AG04450 (cell line): ENCODE measurements around the gene CYREN. TPM values are rescaled to one million over a fixed set of nuclear protein-coding genes. Genes with fewer than 3 reads are reported as not detected.

Source experiments
- CTCF ChIA-PET: fragments of 300-600, 350-600 bp; formaldehyde crosslinking; extraction: SDS; loops from one replicate; lab custom pipeline; 2022; ENCODE audit warnings: antibody characterized with exemption, inconsistent platforms; lab: Charles Lee
- POLR2A ChIA-PET: fragments of 350-600 bp; formaldehyde crosslinking; extraction: SDS; loops from one replicate; lab custom pipeline; 2021; ENCODE audit warnings: antibody characterized with exemption, inconsistent platforms; lab: Yijun Ruan, JAX
- DNase-seq: peaks from one replicate; pipeline ENCODE4 v3.0.0-alpha.2; 2011; ENCODE audit warnings: low read depth, low spot score
- H3K27ac ChIP-seq: one replicate; pipeline ENCODE4 v1.5.1; 2012; ENCODE audit warnings: low read depth, low read length, control low read depth
- H3K27me3 ChIP-seq: one replicate; pipeline ENCODE4 v1.6.0; 2012; ENCODE audit warnings: low read length; ENCODE audit not compliant: control insufficient read depth, insufficient read depth
- H3K4me3 ChIP-seq: 2 replicates; pipeline ENCODE4 v1.5.1; 2011; ENCODE audit warnings: mild to moderate bottlenecking, low read depth, low read length, control low read depth
- H3K9me3 ChIP-seq: 2 replicates; pipeline ENCODE4 v1.5.1; 2012; ENCODE audit warnings: low read length; ENCODE audit not compliant: control insufficient read depth, insufficient read depth
- CTCF ChIP-seq: IDR thresholded peaks from 2 replicates; pipeline ENCODE4 v1.5.1; 2011; ENCODE audit warnings: low read depth, low read length, control low read depth, inconsistent platforms
- polyA plus RNA-seq: library from polyadenylated mRNA; depleted of rRNA; stranded (reverse); fragments of >200 nt; gene quantifications from 2 replicates; pipeline ENCODE4 v1.2.3, GENCODE V29; 2011

Gene CYREN
- polyA plus RNA-seq, 1 experiment: 30.6 TPM

- POLR2A ChIA-PET: interaction anchor here (1.0 kb wide), 2 partner anchors 10 to 218 kb away, joined by 3 read pairs; partner anchors contain the start of gene AGBL3
- peak; percentile 44 for DNase-seq
- Histone ChIP-seq H3K9me3 (no peaks in the 10 kb centered on the region), H3K27ac (no peak overlapping the region), H3K27me3 (no peaks in the 10 kb centered on the region), H3K4me3 (no peak overlapping the region)
- no peak for TF ChIP-seq CTCF
- CTCF ChIA-PET: interaction anchor here (1.1 to 1.5 kb wide), 2 partner anchors 33 to 77 kb away, joined by 4 to 7 read pairs; no protein-coding TSS in a partner anchor
These were observed 33.8 kb upstream of the CYREN start for GRCh38 chr7:135204341-135204749.

GRCh38 chr7:135201350-135201749 lies 30.8 kb upstream of the CYREN start:
- peak overlapping the region; percentile 31 for H3K27ac ChIP-seq
- POLR2A ChIA-PET: no interaction called here
- H3K4me3 ChIP-seq: no peak overlapping the region
- CTCF ChIA-PET: interaction anchor here (2.0 kb wide), 1 partner anchor 30 kb away, joined by 7 read pairs; the partner anchor contains the start of gene CYREN
- DNase-seq: no peak
- TF ChIP-seq CTCF: no peak
- H3K27me3 ChIP-seq: no peaks in the 10 kb centered on the region
- no peaks in the 10 kb centered on the region for H3K9me3 ChIP-seq

GRCh38 chr7:135200821-135201331 lies 30.4 kb upstream of the CYREN start:
- H3K27ac ChIP-seq: peak overlapping the region; percentile 31
- no peaks in the 10 kb centered on the region for H3K9me3 ChIP-seq
- TF ChIP-seq CTCF: no peak
- DNase-seq: no peak
- H3K27me3 ChIP-seq: no peaks in the 10 kb centered on the region
- POLR2A ChIA-PET: no interaction called here
- no peak overlapping the region for H3K4me3 ChIP-seq
- CTCF ChIA-PET: no interaction called here

- Histone ChIP-seq H3K27ac (no peak overlapping the region), H3K9me3 (no peaks in the 10 kb centered on the region), H3K27me3 (no peaks in the 10 kb centered on the region), H3K4me3 (no peak overlapping the region)
- POLR2A ChIA-PET: no interaction called here
- no peak for DNase-seq
- no peak for TF ChIP-seq CTCF
- CTCF ChIA-PET: no interaction called here
These were observed 28.9 kb upstream of the CYREN start for GRCh38 chr7:135199439-135199838.

- CTCF ChIA-PET: interaction anchor here (0.5 kb wide), 1 partner anchor 76 kb away, joined by 3 read pairs; no protein-coding TSS in a partner anchor
These were observed 27.6 kb upstream of the CYREN start for GRCh38 chr7:135197906-135198655.

More at GRCh38 chr7:135197906-135198655, 27.6 kb upstream of the CYREN start:
- POLR2A ChIA-PET: no interaction called here
- H3K4me3 ChIP-seq: no peak overlapping the region
- DNase-seq: no peak
- H3K27me3 ChIP-seq: no peaks in the 10 kb centered on the region
- H3K27ac ChIP-seq: no peak overlapping the region
- no peak for TF ChIP-seq CTCF
- no peaks in the 10 kb centered on the region for H3K9me3 ChIP-seq
